NCI-H69 (cell line): ENCODE data around the gene NMU.
"Not testable (repeated sequence)": the region's sequence is repeated elsewhere in the genome, so short reads cannot be mapped to it uniquely, and the experiment has no call there.

Source experiments
- DNase-seq: peaks from one replicate; lab custom pipeline; 2025; lab: John Stamatoyannopoulos, UW

Gene NMU, protein sequence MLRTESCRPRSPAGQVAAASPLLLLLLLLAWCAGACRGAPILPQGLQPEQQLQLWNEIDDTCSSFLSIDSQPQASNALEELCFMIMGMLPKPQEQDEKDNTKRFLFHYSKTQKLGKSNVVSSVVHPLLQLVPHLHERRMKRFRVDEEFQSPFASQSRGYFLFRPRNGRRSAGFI

DNA sequence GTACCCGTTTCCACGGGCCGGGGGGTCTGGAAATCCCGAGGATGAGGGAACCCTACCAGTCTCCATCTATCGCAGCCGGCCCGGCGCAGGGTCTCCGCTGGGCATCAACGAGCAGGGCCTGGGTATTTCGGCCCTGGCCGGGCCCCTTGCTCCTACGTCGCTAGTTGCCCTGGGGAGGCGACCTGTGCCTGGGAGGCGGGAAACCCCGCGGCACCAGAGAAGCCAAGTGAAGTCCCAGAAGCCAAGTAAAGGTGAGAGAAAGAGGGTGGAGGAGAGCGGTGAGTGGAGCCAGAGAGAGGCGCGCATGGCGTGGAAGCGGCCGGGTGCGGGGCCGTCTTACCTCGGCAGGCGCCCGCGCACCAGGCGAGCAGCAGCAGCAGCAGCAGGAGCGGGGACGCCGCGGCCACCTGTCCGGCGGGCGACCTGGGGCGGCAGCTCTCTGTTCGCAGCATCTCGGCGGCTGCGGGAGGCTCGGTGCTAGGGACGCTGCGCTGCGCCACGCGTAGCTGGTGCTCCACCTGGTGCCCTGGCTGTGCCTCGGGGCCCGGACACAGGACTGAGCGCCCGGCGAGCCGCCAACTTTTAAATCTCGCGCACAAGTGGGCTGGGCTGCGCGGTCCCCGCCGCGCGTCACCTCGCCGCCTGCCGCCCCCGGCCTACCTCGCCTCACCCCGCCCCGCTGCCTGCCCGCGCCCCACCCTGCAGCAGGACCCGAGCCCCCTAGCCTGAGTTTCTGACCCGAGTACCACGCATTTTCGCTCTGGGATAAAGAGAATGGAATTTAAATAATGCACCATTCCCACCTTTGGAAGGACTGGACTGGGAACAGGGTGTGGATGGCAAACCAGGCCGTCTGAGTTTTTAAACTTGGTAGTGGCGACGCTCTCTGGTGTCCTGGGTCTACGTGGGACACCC, at the start of gene NMU:
TSS of gene NMU (minus strand) at position 558 of the 915 bp plus-strand sequence. CDS start at position 452, 106 bp downstream.
- DNase-seq = peak; percentile 81

DNA sequence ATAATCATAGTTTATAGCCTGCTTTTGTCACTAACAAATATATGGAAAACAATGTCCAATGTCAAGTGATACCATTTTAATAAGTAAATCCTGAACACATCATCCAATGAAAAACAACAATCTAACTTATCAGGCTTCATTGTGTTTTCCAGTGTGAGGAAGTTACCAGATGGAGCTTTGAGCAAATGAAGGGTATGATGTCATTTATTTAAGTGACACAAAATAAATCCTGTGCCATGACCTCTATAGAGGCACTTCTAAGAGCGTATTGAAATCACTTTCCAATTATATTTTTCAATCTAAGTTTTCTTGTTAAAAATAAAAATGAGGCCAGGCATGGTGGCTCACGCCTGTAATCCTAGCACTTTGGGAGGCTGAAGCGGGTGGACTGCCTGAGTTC, 48.2 kb upstream of the NMU start:
- no peak for DNase-seq

DNA sequence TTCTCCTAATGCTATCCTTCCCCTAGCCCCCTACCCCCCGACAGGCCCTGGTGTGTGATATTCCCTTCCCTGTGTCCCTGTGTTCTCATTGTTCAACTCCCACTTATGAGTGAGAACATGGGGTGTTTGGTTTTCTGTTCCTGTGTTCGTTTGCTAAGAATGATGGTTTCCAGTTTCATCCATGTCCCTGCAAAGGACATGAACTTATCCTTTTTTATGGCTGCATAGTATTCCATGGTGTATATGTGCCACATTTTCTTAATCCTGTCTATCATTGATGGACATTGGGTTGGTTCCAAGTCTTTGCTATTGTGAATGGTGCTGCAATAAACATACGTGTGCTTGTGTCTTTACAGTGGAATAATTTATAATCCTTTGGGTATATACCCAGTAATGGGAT, 46.7 kb upstream of the NMU start:
- not testable (repeated sequence) for DNase-seq

DNA sequence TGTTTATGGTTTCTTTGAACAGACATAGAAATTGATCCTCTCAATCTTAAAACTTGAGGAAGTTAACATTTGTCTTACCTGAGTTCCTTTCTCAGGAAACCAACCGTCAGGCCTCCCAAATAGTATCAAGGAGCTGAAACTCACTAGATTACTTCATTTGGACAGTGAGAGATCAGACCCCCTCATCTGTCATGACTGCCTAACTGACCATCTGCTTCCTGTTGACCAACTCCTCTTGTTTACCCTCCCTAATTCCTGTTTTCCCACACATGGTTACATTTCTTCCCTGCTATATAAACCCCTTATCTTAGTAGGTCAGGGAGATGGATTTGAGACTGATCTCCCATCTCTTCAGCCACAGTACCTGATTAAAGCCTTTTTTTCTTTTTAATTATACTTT, 46.2 kb upstream of the NMU start:
- no peak for DNase-seq

DNA sequence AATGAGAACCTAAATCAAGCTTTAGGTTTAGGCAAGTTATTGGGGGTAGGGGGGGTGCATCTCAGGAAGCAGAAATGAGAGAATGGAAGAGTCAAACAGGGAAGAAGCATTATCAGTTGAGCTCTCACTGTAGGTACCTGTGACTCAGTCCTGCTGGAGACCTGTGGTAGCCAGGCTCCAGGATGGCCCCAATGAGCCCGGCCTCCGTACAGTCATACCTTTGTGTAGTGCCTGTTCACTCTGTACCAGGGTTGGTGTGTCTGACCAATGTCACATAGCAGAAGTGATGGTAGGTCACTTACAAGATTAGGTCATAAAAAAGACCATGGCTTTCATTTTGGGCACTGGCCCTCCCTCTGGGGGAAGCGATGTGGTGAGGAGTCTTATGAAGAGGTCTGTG, 45.3 kb upstream of the NMU start:
- DNase-seq = no peak

DNA sequence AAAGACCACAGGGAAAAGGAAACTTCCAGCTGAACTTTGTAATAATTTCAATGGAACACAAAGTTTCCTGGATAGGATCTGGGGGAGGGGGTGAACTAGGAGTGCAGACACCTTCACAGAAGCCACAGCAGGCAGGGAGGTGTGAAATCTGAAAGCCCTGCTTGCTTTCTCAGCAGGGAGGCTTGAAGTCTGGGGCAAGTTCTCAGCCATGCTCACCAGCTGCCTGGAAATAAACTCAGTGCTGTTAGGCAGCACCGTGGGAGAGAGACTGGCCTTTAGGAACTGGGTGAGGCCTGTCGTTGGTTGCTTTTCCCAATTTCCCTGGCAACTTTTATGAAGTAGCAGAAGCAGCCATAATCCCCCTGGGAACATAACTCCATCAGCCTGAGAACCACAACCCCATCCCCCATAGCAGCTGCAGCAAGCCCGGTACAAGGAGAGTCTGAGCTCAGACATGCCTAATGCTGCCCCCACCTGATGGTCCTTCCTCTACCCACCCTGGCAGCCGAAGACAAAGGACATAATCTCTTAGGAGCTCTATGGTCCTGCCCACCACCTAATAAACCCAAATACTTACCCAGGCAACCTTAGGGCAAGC, 39.2 kb upstream of the NMU start:
- DNase-seq = peak; percentile 4

DNA sequence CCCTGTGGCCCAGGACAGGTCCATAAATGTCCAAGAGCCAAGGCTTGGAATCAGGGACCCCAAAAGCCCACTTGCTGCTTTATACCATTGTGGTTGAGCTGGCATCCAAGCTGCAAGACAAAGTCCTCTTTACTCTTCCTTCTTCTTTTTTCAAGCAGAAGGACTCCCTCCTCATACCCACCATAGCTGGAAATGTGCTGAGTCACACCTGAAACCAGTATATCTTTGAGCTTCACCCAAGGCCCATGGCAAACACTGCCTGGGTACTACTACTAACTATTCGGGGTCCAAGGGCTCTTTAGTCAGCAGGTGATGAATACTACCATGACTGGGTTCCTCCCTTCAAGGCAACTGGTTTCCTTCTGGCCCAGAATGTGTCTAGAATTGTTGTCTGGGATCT, 37.3 kb upstream of the NMU start:
- no peak for DNase-seq

DNA sequence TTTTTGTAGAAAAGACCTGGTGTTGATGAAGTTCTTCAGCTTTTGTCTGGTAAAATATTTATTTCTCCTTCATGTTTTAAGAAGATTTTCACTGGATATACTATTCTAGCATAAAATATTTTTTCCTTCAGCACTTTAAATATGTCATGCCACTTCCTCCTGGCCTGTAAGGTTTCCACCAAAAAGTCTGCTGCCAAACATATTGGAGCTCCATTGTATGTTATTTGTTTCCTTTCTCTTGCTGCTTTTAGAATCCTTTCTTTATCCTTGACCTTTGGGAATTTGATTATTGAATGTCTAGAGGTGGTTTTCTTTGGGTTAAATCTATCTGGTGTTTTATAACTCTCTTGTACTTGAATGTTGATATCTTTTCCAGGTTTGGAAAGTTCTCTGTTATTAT, 35.6 kb upstream of the NMU start:
- no peak for DNase-seq

DNA sequence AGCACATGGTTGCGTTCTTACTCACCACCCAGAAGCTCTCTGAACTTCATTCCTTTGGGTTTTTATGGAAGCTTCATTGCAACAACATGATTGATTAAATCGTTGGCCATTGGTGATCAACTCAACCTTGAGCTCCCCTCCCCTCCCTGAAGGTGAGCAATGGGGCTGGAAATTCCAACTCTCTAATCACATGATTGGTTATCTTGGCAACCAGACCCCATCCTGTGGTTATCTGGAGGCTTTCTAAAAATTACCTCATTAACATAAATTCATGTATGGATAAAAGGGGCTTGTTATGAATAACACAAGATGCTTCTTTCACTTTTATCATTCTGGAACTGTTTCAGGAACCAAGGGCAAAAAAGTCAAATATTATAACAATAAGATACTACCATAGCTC, 34.6 kb upstream of the NMU start:
- DNase-seq = no peak

DNA sequence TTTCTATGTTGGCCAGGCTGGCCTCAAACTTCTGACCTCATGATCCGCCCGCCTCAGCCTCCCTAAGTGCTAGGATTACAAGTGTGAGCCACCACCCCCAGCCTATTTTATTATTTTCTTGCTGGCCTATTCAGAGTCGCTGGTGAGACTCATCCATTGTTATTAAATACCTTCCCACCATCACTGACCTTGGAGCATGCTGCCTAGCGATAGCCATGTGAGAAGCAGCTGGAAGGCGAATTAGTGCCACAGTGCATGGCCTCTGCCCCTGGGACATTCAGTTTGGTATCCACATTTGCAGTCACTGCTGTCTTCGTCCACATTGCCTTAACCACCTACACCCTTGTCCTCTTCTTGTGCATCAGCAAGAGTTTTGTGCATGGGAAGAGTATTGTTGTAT, 32.4 kb upstream of the NMU start:
- DNase-seq = no peak

DNA sequence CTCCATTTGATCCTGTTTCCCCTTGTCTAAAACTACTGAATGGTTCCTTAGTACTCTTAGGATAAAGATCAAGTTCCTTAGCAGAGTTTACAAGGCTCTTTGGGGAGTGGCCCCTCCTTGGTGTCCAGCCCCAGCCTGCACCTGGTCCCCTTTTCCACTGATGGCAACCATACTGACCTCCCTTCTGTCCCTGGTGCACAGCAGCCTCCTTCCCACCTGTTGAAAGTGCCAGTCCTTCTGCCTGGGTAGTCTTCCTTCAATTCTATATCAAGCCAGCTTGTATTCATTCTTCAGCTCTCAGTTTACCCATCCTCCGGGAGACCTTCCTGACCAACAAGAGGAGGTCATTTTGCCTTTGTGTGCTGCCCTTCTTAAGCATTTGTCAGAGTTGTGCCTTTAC, 30.4 kb upstream of the NMU start:
- DNase-seq = no peak

DNA sequence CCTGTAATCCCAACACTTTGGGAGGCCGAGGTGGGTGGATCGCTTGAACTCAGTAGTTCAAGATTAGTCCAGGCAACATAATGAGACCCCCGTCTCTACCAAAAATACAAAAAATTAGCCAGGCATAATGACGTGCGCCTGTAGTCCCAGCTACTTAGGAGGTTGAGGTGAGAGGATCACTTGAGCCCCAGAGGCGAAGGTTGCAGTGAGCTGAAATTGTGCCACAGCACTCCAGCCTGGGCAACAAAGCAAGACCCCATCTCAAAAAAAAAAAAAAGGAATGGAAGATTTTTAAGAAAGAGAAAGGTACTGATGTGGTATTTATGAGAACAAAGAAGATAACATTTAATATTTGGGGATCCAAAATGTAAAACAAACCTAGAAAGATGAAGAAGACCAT, 27.0 kb upstream of the NMU start:
- DNase-seq = no peak

DNA sequence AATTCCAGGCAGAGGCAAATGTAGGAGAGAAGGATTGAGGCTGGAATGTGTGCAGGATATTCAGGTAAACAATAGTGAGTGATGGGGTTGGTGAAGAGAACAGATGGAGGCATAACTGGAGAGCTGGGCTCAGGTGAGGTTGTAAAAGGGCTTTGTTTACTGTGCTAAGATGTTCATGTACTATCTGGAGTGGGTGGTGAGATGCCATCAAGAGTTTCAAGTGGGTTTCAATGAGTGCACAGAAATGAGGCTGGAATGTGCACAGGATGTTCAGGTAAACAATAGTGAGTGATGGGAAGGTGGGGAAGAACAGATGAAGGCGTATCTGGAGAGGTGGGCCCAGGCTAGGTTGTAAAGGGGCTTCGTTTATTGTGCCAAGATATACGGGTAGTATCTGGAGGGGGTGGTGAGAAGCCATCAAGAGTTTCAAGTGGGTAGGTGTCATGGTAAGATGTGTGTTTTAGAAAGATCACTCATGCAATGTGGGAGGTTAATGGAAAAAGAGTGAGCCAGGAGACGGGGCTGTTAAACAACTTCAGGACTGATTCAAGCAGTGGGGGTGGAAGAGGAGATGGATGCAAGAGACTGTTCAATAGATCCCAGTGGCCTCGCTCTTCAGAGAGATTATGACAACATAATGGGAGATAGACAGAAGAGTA, 25.4 kb upstream of the NMU start:
- DNase-seq = peak; percentile 32

DNA sequence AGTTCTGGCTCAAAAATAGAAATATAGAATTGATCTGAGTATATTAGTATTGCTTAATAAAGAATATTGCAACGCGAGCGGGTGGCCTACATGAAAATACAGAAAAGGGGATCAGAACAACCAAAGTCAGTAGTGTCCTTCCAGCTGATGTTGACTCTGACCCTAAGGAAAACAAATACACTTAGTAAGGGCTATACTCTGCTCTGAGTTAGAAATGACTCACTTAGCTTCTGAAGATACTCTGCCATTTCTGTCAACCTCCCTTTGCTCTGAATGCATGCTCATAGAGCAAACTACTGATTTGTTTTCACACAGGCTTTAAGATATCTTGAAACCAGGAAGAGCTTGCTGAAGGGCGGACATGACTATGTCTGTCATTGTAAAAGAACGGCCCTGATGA, 22.6 kb upstream of the NMU start:
- DNase-seq = no peak

DNA sequence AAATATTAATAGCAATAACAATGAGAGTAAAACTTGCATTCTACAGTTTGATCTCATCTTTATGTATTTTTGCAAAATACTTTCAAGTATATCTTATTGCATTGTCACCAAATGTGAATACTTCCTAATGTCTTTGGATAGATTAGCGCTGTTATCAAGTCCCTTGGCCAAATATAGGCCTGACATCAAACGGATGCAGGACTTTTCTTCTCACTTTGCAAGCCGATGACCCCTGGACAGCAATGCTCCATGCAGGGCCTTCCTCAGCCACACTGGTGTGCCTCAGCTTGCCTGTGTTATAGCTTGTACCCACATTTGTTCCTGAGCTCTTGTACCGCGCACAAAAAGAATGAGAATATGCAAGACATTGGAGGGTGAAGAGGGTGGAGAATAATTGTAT, 18.0 kb upstream of the NMU start:
- no peak for DNase-seq

DNA sequence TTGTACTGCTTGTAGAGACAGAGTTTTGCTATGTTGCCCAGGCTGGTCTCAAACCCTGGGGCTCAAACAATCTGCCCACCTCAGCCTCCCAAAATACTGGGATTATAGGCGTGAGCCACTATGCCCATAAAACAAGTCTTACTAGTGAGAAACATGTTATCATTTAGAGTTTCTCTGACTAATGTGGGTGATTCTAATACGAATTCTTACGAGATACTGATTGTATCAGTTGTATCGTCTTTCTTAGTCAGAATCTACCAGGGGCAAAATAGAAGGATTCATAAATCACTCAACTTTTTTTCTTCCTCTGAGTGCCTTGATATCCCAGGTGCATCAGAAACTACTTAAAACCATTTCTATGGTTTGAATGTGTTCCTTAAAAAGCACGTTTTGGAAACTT, 14.4 kb upstream of the NMU start:
- DNase-seq = no peak

DNA sequence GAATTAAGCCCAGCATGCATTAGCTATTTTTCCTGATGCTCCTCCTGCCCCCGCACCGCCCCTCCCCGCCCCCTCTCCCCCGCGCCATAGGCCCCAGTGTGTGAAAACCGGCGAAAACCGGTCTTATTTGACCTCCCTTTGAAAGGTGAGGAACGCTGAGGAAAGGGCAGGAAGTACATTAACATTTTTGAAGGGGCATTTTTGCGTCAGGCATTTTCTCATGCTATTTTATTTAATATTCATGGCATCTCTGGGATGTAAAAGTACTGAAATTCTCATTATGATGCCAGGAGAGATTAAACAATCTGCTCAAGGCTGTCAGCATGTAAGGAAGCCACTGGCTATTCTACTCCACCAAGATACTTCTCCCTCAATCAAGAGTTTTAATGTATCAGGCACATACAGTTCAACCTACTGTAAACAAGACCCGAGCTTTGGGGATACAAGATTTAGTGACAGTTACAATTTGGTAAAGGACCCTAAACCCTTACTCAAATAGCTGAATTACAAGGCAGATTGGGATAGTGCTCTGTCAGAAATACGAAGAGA, 1.2 kb upstream of the NMU start:
- DNase-seq = peak; percentile 10

DNA sequence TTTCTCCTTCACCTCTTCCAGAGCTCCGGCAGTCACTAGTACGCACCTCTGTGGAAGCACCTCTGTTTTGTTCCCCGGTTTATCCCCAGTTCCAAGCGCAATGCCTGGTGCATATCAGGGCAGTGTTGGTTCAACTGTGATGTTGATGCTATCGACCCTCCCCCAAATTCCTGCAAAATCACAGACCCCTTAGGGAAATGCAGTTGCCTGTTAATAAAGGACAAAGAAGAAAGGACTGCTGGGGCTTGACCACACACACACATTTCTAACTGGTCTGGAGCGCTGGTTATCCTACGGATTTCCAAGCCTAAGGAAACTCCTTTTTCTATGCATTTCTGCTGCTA, 530 bp upstream of the NMU start:
- no peak for DNase-seq

DNA sequence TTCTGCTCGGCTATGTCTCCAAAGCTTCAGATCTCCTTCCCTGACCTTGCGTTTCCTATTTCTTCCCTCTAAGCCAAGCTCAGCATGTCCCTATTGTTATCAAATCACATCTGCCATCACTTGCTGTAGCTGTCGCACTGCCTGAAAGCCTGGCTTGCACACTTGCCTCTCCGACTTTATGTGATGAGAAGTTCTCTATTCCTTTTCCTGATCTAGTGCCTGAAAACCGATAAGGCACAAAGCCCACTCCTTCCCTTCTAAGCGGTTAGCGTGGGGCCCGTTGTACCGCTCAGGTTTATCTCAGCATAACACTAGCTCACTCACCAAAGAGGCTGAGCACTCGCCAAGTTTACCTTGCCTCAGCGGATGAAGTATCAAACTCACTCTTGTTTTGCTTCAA, 816 bp downstream of the NMU start:
- DNase-seq = peak; percentile 62

DNA sequence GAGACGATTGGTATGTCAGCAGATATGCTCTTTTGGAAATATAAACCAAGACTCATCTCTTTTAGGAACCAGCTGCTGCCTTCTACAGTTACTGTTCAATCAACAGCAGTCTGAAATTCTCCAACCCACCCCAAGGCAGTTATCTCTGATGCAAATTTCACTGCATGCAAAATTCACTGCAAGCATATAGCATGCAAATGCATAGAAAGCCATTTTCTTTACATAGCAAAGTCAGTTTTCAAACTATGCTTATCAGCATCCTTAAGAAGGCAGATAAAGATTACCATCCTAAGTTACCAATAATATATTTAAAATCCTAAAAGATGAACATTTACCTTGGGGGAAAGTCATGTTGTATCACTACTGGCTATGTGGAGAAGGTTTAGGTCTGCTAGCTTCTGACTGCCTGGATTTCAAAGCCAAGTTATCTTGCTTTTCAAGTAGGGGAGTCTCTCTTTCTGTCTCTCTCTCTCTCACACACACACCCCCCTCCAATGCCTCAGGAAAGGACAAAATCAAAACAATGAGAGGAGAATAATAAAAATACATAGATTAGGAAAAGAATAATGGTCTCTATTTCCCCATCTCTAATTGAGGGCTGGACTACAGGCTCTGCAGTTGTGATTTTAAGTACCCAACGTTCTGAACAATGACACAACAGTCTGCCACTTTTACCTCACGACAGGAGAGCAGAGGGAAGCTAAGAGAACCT, 1.5 kb downstream of the NMU start:
- no peak for DNase-seq

DNA sequence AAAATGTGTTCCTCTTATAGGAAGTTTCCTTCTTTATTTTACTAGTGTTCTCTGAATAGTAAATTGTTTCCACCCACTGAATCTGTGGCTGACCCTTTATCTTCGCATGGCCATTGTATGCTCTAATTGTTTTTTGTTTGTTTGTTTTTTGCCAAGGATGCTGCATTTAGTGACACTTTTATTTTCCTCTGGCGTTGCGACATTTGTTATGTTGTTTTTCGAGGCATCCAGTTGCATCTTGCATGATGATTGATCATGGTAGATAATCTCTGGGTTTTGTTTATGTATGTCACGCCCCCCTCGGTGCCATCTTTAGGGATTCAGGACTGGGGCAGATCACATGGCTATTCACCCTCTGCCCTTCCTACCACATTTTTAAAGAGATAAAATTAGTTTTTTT, 2.2 kb downstream of the NMU start:
- DNase-seq = no peak

DNA sequence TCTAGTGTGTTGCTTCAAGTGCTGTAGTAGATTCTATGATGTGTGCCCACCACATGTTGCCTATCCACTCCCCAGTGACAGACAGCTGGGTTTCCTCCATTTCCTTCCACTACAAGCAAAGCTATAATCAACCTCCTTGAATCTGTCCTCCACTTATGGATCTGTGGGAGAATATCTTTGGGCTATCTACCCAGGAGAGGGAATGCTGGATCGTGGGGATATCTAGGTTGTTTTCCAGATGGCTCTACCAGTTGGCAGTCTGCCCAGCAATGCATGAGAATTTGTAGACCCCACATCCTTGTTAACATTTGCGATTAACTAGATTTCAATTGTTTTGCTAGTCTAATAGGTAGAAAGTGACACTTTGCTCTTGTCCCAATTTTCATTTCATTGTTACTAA, 10.3 kb downstream of the NMU start:
- DNase-seq = no peak
